Brain pericyte (primary cell): ENCODE measurements around the gene PEX11G.
"Not testable (repeated sequence)": the region's sequence is repeated elsewhere in the genome, so short reads cannot be mapped to it uniquely, and the experiment has no call there.

Experiments used
- DNase-seq: peaks from one replicate; pipeline ENCODE4 v3.0.0-alpha.2; 2012; ENCODE audit warnings: low read depth, low spot score

PEX11G gene

GRCh38 chr19:7433456-7433855 lies 55.4 kb downstream of the PEX11G start:
- DNase-seq: not testable (repeated sequence)

DNA sequence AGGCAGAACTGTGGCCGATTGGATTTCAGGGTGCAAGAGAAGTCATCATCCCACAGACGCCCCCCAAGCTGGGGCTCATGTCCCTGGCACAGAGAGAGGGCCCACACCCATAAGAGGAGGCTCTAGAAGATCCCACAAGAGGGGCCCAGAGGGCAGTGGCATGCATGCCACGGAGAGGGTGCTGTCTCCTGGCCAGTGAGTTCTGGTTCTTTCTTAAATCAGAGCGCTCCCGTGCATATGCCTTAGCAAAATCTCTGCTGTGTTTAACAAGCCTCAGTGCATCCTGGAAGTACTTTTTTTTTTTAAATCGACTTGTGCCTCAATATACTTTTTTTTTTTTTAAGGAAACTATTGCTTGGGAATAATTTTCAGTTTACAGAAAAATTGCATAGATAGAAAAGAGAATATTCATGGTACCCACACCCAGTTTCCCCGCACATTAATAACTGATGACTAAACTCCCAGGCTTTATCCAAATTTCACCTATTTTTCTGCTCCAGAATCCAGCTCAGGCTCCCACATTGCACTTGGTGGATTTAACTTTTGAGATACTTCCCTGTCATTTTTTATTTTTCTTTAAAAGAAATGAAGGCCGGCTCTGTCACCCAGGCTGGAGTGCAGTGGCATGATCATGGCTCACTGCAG lies 59.1 kb downstream of the PEX11G start:
- no peak for DNase-seq

- DNase-seq: no peak
Observed at GRCh38 chr19:7428651-7429113, 60.2 kb downstream of the PEX11G start.

DNA sequence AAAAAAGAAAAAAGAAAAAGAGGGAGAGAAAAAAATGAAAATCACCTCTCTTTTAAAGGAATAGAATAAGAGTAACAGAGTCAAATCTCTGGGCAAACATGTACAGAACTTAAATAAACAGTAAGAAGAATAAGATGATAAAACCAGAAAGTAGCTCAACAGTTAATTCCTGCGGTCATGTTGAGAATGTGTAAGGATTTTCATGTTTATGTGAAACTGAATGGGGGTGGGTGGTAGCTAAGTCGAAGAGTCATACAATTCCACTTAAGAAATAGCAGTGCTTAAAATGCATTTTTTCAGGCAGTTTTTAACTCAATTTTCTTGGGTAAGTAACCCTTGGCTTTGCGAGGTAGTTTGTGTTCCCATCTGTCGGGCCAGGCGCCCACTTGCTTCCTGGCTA lies 60.9 kb downstream of the PEX11G start:
- DNase-seq: no peak

- no peak for DNase-seq
Observed at GRCh38 chr19:7426986-7427385, 61.8 kb downstream of the PEX11G start.
